Tibial nerve (tissue), 4 donors: ENCODE measurements around the gene MAGEB17.

ENCODE experiments used
- EP300 ChIP-seq, 2 donors: sonication (generic); formaldehyde crosslinking; IDR thresholded peaks; one replicate each; pipeline ENCODE4 v1.6.1; 2017; ENCODE audit warnings: antibody characterized with exemption in 2 of 2, mild to moderate bottlenecking in 1 of 2
- POLR2A ChIP-seq, 2 donors: fragments of 450-650 bp; IDR thresholded peaks; one replicate each; pipeline ENCODE4 v1.6.1; 2017; ENCODE audit warnings: antibody characterized with exemption in 2 of 2, mild to moderate bottlenecking in 2 of 2, moderate library complexity in 2 of 2
- TF ChIP-seq, protein P1 (sequence below), 5 experiments: fragments of 200-600 bp in 3 of 5; fragments of 450-650 bp in 2 of 5; sonication (generic) in 3 of 5; IDR thresholded peaks; one replicate each; pipeline ENCODE4 v1.5.1; 2016 to 2019; ENCODE audit warnings: antibody characterized with exemption in 5 of 5, mild to moderate bottlenecking in 3 of 5, moderate library complexity in 2 of 5

DNA sequence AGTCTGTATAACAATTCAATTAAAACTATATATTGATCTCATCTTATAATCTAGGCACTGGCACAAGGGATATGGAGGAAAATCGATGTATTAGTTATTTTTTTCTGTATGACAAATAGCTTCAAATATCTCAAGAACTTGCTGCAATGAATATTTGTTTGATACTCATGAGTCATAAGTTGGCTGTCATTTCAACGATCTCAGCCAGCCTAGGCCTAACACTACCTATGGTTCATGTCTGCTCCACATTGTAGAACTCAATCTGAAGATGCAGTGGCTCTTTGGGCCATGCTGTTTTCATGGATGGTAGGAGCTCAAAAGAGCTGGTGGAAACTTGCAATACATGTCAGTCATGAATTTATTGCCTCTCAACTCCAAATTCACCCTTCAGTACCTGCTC, 44.7 kb downstream of the MAGEB17 start:
- TF ChIP-seq, protein P1, sequence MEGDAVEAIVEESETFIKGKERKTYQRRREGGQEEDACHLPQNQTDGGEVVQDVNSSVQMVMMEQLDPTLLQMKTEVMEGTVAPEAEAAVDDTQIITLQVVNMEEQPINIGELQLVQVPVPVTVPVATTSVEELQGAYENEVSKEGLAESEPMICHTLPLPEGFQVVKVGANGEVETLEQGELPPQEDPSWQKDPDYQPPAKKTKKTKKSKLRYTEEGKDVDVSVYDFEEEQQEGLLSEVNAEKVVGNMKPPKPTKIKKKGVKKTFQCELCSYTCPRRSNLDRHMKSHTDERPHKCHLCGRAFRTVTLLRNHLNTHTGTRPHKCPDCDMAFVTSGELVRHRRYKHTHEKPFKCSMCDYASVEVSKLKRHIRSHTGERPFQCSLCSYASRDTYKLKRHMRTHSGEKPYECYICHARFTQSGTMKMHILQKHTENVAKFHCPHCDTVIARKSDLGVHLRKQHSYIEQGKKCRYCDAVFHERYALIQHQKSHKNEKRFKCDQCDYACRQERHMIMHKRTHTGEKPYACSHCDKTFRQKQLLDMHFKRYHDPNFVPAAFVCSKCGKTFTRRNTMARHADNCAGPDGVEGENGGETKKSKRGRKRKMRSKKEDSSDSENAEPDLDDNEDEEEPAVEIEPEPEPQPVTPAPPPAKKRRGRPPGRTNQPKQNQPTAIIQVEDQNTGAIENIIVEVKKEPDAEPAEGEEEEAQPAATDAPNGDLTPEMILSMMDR (IDR thresholded peaks at IDR 0.05): no peak
- TF ChIP-seq EP300 (IDR thresholded peaks at IDR 0.05) (no peak), POLR2A (IDR thresholded peaks at IDR 0.05) (no peak)
